OCI-M1 (cell line): ENCODE measurements around the gene HBM.
"Not testable (repeated sequence)": the region's sequence is repeated elsewhere in the genome, so short reads cannot be mapped to it uniquely, and the experiment has no call there.

ENCODE experiments used
- DNase-seq: peaks from one replicate; lab custom pipeline; 2025; lab: John Stamatoyannopoulos, UW

Gene HBM

DNA sequence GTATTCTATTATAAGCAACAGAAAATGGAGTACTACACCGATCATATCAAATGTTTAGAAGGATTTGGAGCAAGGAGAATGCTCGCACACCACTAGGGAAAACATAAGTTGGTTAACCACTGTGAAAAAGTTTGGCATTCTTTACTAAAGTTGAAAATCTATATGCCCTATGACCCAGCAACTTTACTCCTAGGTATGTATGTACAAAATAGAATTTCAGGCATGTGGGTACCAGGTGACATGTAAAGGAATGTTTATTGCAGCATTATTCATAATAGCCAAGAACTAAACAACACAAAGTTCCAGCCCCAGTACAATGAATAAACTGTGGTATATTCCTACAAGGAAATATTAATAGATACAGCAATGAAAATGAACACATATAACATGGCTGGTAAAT, 19.1 kb upstream of the HBM start:
- DNase-seq, result no peak

DNA sequence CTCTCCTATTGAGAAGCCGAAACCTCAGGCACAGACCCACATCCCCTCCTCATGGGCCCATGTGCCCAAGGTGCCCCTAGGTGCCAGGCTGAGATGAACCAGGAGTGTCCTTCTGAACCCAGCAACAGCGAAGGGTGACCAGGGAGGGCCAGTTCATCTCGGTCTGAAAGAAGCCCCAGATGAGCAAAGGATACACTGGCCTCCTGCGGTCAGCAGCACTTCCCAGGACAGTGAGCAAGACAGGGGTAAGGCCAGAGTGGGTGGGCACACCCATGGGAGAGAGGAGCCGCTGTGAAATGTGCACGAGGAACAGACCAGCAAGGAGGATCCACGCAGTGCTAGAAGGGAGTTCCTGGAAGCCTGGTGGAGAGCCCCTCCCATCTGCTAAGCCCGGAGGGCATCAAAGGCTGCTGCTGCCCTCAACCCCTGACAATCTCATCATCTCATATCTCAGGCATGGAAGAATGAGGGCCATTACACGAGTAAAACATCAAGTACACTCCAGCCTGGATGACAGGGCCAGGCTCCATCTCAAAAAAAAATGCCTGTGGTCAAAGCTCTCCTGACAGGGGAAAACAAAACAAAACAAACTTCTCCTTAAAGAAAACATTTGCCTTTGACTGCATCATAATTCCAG, 16.6 kb upstream of the HBM start:
- DNase-seq, result peak; percentile 27

DNA sequence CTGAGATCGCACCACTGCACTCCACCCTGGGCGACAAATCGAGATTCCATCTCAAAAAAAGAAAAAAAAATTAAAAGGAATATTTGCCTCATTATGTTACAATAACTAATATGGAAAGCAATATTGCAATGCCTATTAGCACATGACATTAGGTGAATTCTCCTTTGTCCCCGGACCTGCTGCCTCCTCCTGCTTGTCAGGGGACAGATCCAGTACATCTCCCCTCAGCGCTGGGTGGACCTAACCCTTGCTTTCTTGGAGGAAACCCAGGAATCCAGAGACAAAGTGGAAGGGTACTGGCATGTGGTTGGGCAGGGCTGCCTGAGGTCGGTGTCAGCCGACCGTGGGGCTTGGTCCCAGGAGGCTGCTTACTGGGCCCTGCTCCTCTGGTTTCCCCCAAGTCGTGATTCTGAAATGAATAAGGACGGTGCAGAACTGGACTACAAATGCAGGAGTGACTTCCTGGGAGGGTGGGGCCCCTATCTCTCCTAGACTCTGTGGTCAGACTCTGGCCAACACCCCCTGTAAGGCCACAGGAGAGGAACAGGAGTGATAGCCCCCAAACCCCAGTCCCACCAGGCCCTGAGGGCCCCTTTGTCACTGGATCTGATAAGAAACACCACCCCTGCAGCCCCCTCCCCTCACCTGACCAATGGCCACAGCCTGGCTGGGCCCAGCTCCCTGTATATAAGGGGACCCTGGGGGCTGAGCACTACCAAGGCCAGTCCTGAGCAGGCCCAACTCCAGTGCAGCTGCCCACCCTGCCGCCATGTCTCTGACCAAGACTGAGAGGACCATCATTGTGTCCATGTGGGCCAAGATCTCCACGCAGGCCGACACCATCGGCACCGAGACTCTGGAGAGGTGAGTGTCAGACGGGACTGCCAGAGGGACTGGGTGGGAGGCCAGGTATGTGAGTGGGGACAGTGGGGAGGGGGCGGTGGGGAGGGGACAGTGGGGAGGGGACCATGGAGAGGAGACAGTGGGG, 13.3 kb upstream of the HBM start, which contains the start of gene HBZ:
Gene HBZ (plus strand): TSS at position 504 of the 988 bp plus-strand sequence. CDS start 266 bp downstream, at position 770.
- DNase-seq, result peak; percentile 46

DNA sequence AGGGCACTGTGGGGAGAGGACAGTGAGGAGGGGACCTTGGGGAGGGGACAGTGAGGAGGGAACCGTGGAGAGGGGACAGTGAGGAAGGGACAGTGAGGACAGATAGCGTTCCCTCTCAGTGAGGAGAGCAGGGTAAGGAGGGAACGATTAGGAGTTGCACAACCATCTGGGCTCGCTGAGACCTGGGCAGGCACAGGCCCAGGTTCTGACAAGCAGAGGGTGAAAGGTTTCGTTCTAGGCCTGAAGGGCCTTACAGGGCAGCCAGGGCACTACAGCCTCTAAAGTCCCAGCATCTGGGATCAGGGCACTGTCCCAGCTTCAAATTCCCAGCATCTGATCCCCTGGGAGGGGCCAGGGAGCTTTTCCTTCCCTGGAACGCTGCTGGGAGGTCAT, 12.7 kb upstream of the HBM start:
- not testable (repeated sequence) for DNase-seq

DNA sequence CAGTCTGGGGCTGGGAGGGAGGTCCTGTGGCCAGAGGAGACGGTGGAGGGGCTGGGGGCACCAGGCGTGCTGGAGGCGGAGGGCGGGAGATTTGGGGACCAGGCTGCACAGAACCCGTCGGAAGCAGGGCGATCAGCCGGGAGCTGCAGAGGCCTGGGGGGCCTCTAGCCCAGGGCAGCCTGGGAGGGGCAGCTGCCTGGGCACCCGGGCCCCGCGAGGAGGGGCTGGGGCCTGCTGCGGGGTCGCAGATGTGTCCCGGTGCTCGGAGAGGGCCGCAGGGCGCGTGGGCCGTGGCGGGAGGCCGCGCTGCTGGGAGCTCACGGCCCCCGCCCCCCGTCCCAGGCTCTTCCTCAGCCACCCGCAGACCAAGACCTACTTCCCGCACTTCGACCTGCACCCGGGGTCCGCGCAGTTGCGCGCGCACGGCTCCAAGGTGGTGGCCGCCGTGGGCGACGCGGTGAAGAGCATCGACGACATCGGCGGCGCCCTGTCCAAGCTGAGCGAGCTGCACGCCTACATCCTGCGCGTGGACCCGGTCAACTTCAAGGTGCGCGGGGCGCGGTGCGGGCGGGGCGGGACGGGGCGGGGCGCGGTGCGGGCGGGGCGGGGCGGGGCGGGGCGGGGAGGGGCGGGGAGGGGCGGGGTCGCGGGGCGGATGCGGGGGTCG, 12.1 kb upstream of the HBM start:
- not testable (repeated sequence) for DNase-seq

DNA sequence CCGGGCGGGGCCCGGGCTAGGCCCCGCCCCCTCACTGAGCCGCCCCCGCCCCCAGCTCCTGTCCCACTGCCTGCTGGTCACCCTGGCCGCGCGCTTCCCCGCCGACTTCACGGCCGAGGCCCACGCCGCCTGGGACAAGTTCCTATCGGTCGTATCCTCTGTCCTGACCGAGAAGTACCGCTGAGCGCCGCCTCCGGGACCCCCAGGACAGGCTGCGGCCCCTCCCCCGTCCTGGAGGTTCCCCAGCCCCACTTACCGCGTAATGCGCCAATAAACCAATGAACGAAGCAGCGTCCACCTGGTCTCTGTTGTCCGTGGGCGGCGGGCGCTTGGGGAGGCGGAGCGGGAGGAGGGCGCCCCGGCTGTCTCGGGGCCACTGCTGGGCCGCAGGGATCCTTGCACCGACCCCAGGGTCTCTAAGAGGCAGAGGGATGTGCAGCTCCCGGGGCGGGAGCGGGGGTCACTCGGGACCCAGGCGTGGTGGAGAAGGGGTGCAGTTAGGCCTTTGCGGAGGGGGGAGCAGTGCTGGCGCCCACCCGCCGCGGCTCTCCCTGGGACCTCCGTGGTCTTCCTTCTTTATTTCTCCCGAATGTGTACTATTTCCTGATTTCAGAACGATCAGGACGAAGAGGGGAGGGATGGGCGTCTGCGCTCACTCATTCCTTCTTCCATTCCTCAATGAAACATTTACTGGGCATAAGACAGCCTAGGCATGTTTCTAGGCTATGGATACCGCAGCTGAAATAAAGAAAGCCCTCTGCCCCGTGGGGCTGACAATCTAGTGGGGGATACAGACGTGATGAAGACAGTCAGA, 11.4 kb upstream of the HBM start:
- DNase-seq, result no peak

DNA sequence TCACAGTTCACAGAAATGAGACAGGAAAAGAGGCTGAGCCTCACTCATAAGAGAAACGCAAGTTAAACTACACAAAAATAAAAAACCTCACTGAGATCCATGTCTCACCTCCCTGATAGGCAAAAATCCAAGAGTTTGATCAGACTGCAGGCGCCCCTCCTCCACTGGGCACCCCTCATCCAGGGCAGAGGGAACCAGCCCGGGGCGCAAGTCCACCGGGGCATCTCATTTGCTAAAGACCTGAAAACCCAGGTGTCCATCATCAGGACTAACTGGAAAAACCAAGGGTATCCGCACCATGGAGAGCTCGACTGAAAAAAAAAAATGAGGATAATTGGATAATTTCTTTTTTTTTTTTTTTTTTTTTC, 10.8 kb upstream of the HBM start:
- DNase-seq, result no peak

DNA sequence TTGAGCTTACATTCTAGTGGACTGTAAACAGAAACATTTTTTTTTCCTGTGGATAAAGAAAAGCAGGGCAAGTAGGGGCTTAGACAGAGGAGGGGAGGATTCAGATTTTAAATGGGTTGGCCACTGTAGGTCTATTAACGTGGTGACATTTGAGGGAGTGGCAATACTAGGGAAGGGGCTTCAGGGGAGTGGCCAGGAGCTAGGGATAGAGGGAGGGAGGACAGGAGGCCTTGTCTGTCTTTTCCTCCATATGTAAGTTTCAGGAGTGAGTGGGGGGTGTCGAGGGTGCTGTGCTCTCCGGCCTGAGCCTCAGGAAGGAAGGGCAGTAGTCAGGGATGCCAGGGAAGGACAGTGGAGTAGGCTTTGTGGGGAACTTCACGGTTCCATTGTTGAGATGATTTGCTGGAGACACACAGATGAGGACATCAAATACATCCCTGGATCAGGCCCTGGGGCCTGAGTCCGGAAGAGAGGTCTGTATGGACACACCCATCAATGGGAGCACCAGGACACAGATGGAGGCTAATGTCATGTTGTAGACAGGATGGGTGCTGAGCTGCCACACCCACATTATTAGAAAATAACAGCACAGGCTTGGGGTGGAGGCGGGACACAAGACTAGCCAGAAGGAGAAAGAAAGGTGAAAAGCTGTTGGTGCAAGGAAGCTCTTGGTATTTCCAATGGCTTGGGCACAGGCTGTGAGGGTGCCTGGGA, 6.5 kb upstream of the HBM start:
- DNase-seq, result no peak

DNA sequence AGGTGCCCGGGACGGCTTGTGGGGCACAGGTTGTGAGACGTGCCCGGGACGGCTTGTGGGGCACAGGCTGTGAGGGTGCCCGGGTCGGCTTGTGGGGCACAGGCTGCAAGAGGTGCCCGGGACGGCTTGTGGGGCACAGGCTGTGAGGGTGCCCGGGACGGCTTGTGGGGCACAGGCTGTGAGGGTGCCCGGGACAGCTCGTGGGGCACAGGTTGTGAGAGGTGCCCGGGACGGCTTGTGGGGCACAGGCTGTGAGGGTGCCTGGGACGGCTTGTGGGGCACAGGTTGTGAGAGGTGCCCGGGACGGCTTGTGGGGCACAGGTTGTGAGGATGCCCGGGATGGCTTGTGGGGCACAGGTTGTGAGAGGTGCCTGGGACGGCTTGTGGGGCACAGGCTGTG, 5.5 kb upstream of the HBM start:
- not testable (repeated sequence) for DNase-seq

DNA sequence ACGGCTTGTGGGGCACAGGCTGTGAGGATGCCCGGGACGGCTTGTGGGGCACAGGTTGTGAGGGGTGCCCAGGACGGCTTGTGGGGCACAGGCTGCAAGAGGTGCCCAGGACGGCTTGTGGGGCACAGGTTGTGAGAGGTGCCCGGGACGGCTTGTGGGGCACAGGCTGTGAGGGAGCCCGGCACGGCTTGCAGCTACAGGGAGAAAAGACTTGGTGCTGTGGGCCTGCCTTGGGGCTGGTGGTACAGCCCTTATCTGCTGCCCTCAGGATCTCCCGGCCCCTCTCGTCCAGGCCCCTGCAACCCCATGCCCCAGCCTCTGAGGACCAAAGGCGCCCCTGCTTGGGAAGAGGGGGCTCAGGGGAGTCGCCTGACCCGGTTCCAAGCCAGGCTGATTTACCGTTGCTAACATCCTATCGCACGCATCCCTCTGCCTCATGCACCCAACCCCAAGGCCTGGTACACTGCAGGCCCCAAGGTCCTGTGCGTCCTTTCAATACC, 5.0 kb upstream of the HBM start:
- DNase-seq, result no peak

DNA sequence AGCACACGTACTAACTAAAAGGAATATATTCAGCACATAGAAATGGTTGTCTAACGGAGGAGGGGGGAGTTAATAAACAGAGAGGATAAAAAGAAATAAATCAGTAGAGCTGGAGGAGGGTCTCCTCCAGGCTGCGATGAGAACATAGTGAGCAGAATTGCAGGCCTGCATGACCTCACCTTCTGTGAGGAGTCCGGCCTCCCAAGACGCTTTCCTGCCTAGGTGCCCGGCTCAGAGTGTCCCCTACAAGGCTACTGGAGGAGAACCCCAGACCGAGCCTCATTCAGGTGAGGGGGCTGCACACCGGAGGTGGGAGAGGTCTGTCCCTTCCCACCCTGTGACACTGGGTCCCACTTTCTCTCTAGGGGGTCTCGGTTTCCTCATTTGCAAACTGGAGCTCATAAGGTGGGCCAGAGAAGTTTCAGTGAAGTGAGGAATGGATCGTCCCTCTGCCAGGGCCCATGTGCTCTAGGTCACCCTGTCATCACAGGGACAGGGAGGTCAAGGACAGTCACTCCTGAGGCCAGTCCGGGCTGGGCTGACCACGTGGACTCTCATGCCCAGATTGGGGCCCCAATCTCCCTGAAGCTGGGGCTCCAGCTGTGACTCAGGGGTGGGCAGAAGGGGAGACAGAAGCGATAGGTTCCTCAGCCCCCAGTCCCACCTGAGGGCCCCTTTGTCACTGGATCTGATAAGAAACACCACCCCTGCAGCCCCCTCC, 3.3 kb upstream of the HBM start:
- no peak for DNase-seq

DNA sequence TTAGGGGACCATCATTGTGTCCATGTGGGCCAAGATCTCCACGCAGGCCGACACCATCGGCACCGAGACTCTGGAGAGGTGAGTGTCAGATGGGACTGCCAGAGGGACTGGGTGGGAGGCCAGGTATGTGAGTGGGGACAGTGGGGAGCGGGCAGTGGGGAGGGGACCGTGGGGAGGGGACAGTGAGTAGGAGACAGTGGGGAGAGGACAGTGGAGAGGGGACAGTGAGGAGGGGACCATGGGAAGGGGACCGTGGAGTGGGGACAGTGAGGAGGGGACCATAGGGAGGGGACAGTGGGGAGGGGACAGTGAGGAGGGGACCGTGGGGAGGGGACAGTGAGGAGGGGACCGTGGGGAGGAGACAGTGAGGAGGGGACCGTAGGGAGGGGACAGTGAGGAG, 2.6 kb upstream of the HBM start:
- not testable (repeated sequence) for DNase-seq

DNA sequence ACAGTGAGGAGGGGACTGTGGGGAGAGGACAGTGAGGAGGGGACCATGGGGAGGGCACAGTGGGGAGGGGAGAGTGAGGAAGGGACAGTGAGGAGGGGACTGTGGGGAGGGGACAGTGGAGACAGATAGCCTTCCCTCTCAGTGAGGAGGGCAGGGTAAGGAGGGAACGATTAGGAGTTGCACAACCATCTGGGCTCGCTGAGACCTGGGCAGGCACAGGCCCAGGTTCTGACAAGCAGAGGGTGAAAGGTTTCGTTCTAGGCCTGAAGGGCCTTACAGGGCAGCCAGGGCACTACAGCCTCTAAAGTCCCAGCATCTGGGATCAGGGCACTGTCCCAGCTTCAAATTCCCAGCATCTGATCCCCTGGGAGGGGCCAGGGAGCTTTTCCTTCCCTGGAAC, 2.1 kb upstream of the HBM start:
- not testable (repeated sequence) for DNase-seq

DNA sequence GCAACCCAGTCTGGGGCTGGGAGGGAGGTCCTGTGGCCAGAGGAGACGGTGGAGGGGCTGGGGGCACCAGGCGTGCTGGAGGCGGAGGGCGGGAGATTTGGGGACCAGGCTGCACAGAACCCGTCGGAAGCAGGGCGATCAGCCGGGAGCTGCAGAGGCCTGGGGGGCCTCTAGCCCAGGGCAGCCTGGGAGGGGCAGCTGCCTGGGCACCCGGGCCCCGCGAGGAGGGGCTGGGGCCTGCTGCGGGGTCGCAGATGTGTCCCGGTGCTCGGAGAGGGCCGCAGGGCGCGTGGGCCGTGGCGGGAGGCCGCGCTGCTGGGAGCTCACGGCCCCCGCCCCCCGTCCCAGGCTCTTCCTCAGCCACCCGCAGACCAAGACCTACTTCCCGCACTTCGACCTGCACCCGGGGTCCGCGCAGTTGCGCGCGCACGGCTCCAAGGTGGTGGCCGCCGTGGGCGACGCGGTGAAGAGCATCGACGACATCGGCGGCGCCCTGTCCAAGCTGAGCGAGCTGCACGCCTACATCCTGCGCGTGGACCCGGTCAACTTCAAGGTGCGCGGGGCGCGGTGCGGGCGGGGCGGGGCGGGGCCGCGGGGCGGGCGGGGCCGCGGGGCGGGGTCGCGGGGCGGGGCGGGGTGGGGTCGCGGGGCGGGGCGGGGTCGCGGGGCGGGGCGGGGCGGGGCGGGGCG, 1.5 kb upstream of the HBM start:
- DNase-seq, result not testable (repeated sequence)

DNA sequence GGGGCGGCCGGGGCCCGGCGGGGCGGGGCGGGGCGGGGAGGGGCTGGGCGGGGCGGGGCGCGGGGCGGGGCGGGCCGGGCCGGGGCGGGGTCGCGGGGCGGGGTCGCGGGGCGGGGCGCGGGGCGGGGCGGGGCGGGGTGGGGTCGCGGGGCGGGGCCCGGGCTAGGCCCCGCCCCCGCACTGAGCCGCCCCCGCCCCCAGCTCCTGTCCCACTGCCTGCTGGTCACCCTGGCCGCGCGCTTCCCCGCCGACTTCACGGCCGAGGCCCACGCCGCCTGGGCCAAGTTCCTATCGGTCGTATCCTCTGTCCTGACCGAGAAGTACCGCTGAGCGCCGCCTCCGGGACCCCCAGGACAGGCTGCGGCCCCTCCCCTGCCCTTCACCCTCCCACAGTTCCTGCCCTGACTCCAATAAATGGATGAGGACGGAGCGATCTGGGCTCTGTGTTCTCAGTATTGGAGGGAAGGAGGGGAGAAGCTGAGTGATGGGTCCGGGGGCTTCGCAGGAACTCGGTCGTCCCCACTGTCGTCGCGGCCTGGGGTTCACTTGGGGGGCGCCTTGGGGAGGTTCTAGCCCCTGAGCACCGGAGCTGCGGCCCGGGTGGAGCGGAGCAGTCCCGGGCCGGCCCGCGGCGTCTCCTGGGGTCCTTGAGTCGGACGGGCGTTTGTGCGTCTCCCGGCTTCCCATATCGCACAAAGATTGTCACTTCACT, 795 bp upstream of the HBM start:
- DNase-seq, result no peak

DNA sequence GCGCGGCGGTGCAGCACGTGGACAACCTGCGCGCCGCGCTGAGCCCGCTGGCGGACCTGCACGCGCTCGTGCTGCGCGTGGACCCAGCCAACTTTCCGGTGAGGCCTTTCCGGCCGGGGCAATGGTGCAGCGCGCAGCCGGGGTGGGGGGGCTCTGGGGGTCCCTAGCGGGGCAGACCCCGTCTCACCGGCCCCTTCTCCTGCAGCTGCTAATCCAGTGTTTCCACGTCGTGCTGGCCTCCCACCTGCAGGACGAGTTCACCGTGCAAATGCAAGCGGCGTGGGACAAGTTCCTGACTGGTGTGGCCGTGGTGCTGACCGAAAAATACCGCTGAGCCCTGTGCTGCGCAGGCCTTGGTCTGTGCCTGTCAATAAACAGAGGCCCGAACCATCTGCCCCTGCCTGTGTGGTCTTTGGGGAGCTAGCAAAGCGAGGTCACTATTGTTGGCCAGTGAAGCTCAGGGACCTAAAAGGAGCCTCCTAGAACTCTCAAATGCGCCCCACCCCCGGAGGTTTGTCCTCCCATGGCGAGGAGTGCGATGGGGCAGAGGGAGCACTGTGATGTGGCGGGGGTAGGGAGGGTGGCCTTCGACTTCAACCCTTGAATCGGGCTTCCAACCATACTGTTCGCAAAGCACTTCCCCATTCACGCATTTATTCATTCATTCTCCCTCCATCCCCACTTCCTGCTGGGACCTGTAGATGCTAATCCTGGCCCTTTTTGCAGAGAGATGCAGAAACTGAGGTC, 770 bp downstream of the HBM start:
- no peak for DNase-seq

DNA sequence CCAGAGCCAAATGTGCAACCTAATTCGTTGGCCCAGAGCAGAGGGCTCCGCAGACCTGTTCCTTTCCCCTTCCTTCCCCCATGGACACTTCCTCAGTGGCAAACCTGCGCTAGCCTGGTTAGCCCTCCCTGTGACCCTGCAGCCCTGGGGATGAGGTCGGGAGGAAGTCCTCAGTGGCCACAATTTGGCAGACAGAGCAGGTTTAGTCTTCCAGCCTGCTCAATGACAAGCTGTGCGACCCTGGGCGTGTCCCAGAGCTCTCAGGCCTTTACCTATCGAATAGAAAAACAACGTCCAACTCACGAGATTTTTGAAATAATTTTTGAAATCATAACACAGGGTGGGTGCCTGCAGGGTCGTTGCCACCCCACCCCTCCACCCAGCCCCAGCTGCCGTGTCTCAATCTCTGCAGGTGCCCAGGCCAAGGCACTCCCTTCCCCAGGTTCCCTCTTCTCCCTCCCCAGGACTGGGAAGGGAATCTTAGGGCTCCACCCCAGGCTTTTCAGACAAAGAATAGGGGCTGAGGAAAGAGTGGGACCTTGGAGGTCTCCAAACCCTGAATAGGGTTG, 1.4 kb downstream of the HBM start:
- DNase-seq, result no peak

DNA sequence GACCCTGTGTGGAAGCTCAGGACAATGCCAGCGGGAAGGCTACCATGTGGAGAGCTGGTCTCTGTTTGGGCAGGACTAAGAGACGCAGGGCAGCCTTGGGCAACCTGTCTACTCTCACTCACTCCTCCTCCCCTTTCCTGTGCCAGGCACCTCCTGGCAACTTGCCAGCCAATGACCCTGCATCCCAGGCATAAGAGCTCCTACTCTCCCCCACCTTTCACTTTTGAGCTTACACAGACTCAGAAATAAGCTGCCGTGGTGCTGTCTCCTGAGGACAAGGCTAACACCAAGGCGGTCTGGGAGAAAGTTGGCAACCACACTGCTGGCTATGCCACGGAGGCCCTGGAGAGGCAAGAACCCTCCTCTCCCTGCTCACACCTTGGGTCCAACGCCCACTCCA, 2.6 kb downstream of the HBM start:
- no peak for DNase-seq
